Smooth muscle cell (in vitro differentiated cells): ENCODE data around the gene SLC28A1. TPM values are rescaled to one million over a fixed set of nuclear protein-coding genes. Genes with fewer than 3 reads are reported as not detected.

Experiments
- DNase-seq: peaks from one replicate; lab custom pipeline; 2025; ENCODE audit not compliant: unreplicated experiment; lab: John Stamatoyannopoulos, UW
- H2AFZ ChIP-seq: fragments of 200-600 bp; sonication (generic); 2 replicates; pipeline ENCODE4 v1.6.0; 2016; ENCODE audit warnings: antibody characterized with exemption, low read depth, mild to moderate bottlenecking
- H3F3A ChIP-seq: fragments of 200-600 bp; sonication (generic); 2 replicates; pipeline ENCODE4 v1.6.0; 2017; ENCODE audit warnings: antibody characterized with exemption, low read depth
- H3K27ac ChIP-seq: fragments of 200-600 bp; sonication (generic); 2 replicates; pipeline ENCODE4 v1.5.1; 2016; ENCODE audit warnings: low read depth, mild to moderate bottlenecking
- H3K27me3 ChIP-seq: fragments of 200-600 bp; sonication (generic); 2 replicates; pipeline ENCODE4 v1.6.1; 2016; ENCODE audit warnings: low read depth, mild to moderate bottlenecking
- H3K36me3 ChIP-seq: fragments of 200-600 bp; sonication (generic); 2 replicates; pipeline ENCODE4 v1.5.1; 2016; ENCODE audit warnings: low read depth
- H3K4me1 ChIP-seq: fragments of 200-600 bp; sonication (generic); 2 replicates; pipeline ENCODE4 v1.5.1; 2016; ENCODE audit warnings: low read depth
- H3K4me2 ChIP-seq: fragments of 200-600 bp; sonication (generic); 2 replicates; pipeline ENCODE4 v1.6.0; 2016; ENCODE audit warnings: mild to moderate bottlenecking
- H3K4me3 ChIP-seq: fragments of 200-600 bp; sonication (generic); 2 replicates; pipeline ENCODE4 v1.5.1; 2016; ENCODE audit warnings: mild to moderate bottlenecking
- H3K79me2 ChIP-seq: fragments of 200-600 bp; sonication (generic); 2 replicates; pipeline ENCODE4 v1.6.0; 2016; ENCODE audit warnings: low read depth, mild to moderate bottlenecking
- H3K9ac ChIP-seq: fragments of 200-600 bp; sonication (generic); 2 replicates; pipeline ENCODE4 v1.6.0; 2016; ENCODE audit warnings: low read depth
- H3K9me3 ChIP-seq: fragments of 200-600 bp; sonication (generic); replicated peaks from 2 replicates; pipeline ENCODE4 v1.5.1; 2016; ENCODE audit warnings: low read depth
- H4K20me1 ChIP-seq: fragments of 200-600 bp; sonication (generic); 2 replicates; pipeline ENCODE4 v1.6.0; 2016; ENCODE audit warnings: low read depth
- WGBS: methylation state at CpG from one replicate; pipeline ENCODE4 v1.1.7; 2016; ENCODE audit warnings: low lambda C conversion rate; 5-methylcytosine and 5-hydroxymethylcytosine counted together
- polyA plus RNA-seq: library from polyadenylated mRNA; unstranded; fragments of >200 nt; fragmentation: Nextera tagmentation; extraction: Ambion mirVana; gene quantifications from 2 replicates; pipeline ENCODE4 v1.2.1, GENCODE V29; 2016
- total RNA-seq: library from RNA; depleted of rRNA; stranded (reverse); fragments of >200 nt; gene quantifications from 2 replicates; pipeline ENCODE4 v1.2.3, GENCODE V29; 2014
- TF ChIP-seq, protein P1 (sequence below): fragments of 200-600 bp; sonication (generic); IDR thresholded peaks from 2 replicates; pipeline ENCODE4 v1.5.1; 2017; ENCODE audit warnings: borderline replicate concordance, mild to moderate bottlenecking, antibody characterized with exemption; ENCODE audit not compliant: insufficient read depth, poor library complexity, severe bottlenecking

Gene SLC28A1
- total and polyA plus RNA-seq, 2 experiments from 2014 or later, result 0.09 TPM; not detected in 1

DNA sequence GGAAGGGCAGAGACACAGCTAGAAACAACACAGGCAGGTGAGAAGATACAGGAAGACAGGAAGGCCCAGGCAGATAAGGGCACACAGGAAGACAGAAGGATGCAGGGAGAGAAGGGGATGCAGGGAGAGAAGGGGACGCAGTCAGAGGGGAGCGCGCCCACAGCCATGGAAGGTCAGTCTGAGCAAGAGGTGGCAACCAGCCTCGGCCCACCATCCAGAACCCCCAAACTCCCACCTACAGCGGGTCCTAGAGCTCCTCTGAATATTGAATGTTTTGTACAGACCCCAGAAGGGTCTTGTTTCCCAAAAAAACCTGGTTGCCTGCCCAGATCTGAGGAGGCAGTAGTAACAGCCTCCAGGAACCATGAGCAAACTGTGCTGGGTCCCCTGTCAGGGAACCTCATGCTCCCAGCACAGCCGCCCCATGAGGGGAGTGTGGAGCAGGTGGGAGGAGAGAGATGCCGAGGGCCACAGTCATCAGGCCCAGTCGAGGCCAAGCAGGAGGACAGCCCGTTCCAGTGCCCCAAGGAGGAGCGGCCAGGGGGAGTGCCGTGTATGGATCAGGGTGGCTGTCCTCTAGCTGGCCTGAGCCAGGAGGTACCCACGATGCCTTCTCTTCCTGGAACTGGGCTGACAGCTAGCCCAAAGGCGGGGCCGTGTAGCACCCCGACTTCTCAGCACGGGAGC lies 27.6 kb upstream of the SLC28A1 start:
- no peaks in the 10 kb centered on the region for H3K36me3 ChIP-seq
- no peak overlapping the region for H3K4me2 ChIP-seq
- H4K20me1 ChIP-seq, result no peaks in the 10 kb centered on the region
- no peak overlapping the region for H3K9ac ChIP-seq
- H3K27ac ChIP-seq, result no peak overlapping the region
- H3K9me3 ChIP-seq, result no peaks in the 10 kb centered on the region
- no peaks in the 10 kb centered on the region for H3K27me3 ChIP-seq
- no peaks in the 10 kb centered on the region for H3K4me1 ChIP-seq
- H2AFZ ChIP-seq, result no peak overlapping the region
- 97% methylated on average over 16 of the region's 16 CpGs for WGBS
- H3K4me3 ChIP-seq, result no peak overlapping the region
- TF ChIP-seq, protein P1, sequence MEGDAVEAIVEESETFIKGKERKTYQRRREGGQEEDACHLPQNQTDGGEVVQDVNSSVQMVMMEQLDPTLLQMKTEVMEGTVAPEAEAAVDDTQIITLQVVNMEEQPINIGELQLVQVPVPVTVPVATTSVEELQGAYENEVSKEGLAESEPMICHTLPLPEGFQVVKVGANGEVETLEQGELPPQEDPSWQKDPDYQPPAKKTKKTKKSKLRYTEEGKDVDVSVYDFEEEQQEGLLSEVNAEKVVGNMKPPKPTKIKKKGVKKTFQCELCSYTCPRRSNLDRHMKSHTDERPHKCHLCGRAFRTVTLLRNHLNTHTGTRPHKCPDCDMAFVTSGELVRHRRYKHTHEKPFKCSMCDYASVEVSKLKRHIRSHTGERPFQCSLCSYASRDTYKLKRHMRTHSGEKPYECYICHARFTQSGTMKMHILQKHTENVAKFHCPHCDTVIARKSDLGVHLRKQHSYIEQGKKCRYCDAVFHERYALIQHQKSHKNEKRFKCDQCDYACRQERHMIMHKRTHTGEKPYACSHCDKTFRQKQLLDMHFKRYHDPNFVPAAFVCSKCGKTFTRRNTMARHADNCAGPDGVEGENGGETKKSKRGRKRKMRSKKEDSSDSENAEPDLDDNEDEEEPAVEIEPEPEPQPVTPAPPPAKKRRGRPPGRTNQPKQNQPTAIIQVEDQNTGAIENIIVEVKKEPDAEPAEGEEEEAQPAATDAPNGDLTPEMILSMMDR, result no peak
- DNase-seq, result no peak
- H3K79me2 ChIP-seq, result no peaks in the 10 kb centered on the region
- no peaks in the 10 kb centered on the region for H3F3A ChIP-seq

DNA sequence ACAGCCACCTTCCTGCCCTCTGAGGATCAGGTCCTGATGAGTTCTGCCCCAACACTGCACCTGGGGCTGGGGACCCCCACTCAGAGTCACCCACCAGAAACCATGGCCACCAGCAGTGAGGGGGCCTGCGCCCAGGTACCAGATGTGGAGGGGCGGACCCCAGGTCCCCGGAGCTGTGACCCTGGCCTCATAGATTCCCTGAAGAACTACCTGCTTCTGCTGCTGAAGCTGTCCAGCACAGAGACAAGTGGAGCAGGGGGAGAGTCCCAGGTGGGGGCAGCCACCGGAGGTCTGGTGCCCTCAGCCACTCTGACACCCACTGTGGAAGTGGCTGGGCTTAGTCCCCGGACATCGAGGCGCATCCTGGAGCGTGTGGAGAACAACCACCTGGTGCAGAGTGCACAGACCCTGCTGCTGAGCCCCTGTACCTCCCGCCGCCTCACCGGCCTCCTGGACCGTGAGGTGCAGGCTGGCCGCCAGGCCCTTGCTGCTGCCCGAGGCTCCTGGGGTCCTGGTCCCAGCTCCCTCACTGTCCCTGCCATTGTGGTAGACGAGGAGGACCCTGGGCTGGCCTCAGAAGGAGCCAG lies 27.0 kb upstream of the SLC28A1 start:
- WGBS, result 97% methylated on average over 15 of the region's 15 CpGs
- no peak overlapping the region for H3K4me3 ChIP-seq
- H3K4me1 ChIP-seq, result no peaks in the 10 kb centered on the region
- no peaks in the 10 kb centered on the region for H3K79me2 ChIP-seq
- TF ChIP-seq, protein P1, result no peak
- no peaks in the 10 kb centered on the region for H3K9me3 ChIP-seq
- no peak for DNase-seq
- no peak overlapping the region for H3K9ac ChIP-seq
- H3K27me3 ChIP-seq, result no peaks in the 10 kb centered on the region
- H4K20me1 ChIP-seq, result no peaks in the 10 kb centered on the region
- H3K27ac ChIP-seq, result no peak overlapping the region
- no peaks in the 10 kb centered on the region for H3K36me3 ChIP-seq
- no peak overlapping the region for H2AFZ ChIP-seq
- no peak overlapping the region for H3K4me2 ChIP-seq
- H3F3A ChIP-seq, result no peaks in the 10 kb centered on the region

DNA sequence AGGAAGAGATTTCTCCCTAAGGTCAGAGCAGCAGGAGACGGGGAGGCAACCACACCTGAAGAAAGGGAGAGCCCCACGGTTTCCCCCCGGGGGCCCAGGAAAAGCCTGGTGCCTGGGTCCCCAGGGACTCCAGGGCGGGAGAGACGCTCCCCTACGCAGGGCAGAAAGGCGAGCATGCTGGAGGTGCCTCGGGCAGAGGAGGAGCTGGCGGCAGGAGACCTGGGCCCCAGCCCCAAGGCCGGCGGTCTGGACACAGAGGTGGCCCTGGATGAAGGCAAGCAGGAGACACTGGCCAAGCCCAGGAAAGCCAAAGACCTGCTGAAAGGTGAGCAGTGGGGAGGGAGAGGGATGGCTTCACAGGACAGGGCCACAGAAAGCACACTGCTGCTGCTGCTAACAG lies 26.2 kb upstream of the SLC28A1 start:
- Histone ChIP-seq H3K4me3 (no peak overlapping the region), H3F3A (no peaks in the 10 kb centered on the region), H4K20me1 (no peaks in the 10 kb centered on the region), H3K79me2 (no peaks in the 10 kb centered on the region), H3K36me3 (no peaks in the 10 kb centered on the region), H3K4me2 (no peak overlapping the region), H2AFZ (no peak overlapping the region), H3K9me3 (no peaks in the 10 kb centered on the region), H3K27me3 (no peaks in the 10 kb centered on the region), H3K4me1 (no peaks in the 10 kb centered on the region), H3K27ac (no peak overlapping the region), H3K9ac (no peak overlapping the region)
- WGBS, result 90% methylated on average over 11 of the region's 11 CpGs
- TF ChIP-seq, protein P1, result no peak
- DNase-seq, result no peak

DNA sequence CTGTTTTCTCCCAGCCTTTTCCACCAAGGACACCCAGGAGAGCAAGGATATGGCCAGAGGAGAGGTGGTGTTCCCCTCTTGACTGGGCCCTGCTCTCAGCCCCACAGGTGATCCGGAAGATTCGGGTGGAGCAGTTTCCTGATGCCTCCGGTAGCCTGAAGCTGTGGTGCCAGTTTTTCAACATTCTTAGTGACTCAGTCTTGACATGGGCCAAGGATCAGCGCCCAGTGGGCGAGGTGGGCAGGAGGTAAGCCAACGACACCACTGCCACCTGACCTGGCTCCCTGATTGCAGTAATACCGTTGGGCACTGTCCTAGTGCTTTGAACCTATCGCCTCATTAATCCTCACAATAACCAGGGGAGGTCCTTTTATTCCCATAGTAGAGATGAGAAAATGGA lies 25.3 kb upstream of the SLC28A1 start:
- 81% methylated on average over 8 of the region's 8 CpGs for WGBS
- TF ChIP-seq, protein P1, result no peak

More for the DNA sequence above, 25.3 kb upstream of the SLC28A1 start:
- no peaks in the 10 kb centered on the region for H4K20me1 ChIP-seq
- no peak overlapping the region for H3K4me3 ChIP-seq
- H3K9ac ChIP-seq, result no peak overlapping the region
- H3K27me3 ChIP-seq, result no peaks in the 10 kb centered on the region
- H2AFZ ChIP-seq, result no peak overlapping the region
- H3K79me2 ChIP-seq, result no peaks in the 10 kb centered on the region
- no peak for DNase-seq
- H3K4me2 ChIP-seq, result no peak overlapping the region
- no peaks in the 10 kb centered on the region for H3K36me3 ChIP-seq
- no peaks in the 10 kb centered on the region for H3K4me1 ChIP-seq
- no peaks in the 10 kb centered on the region for H3F3A ChIP-seq
- H3K27ac ChIP-seq, result no peak overlapping the region
- no peaks in the 10 kb centered on the region for H3K9me3 ChIP-seq
